Measurements from ENCODE around the gene PHLDA1.

- TF ChIP-seq CTCF (IDR thresholded peaks at IDR 0.05): no peak
- TF ChIP-seq ZFX (IDR thresholded peaks at IDR 0.05; ENCODE audit: borderline replicate concordance): no peak
Measured at GRCh38 chr12:76040461-76040860, 8.9 kb upstream of the PHLDA1 start.
